Limb (tissue), 2 donors: ENCODE results near the gene RBPMS2.

Experiments used
- DNase-seq, 2 donors: peaks; one replicate each; pipeline ENCODE4 v3.0.0-alpha.2; 2016; ENCODE audit errors: extremely low spot score in 2 of 2

Gene RBPMS2

DNA sequence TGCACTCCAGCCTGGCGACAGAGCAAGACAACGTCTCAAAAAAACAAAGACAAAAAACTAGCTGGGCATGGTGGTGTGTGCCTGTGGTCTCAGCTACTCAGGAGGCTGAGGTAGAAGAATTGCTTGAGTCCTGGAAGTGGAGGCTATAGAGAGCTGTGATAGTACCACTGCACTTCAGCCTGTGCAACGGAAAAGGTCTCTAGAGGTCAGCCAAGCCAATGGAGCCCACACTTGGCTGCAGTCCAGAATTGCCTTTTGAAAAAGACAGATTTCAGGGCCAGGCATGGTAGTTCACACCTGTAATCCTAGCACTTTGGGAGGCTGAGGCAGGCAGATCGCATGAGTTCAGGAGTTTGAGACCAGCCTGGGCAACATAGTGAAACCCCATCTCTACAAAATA, 8.4 kb upstream of the RBPMS2 start:
- no peak for DNase-seq

DNA sequence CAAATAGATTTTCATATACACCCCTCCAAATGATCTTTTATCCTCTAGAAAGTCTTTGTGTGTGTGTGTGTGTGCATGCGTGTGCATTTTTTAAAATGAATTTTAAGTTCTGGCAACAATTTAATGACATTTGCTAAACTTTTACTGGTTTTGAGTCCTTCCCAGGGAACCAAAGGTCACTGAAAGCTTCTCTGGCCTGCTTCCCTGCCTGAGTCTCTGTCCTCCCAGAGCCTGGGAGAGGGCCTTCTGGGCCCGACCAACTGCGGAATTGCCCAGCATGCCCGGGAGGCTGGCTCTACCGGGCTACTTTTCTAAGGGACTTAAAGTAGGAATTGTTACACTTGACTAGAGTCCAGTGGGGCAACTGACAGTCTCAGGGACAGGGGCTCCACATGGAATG, 7.4 kb upstream of the RBPMS2 start:
- no peak for DNase-seq

DNA sequence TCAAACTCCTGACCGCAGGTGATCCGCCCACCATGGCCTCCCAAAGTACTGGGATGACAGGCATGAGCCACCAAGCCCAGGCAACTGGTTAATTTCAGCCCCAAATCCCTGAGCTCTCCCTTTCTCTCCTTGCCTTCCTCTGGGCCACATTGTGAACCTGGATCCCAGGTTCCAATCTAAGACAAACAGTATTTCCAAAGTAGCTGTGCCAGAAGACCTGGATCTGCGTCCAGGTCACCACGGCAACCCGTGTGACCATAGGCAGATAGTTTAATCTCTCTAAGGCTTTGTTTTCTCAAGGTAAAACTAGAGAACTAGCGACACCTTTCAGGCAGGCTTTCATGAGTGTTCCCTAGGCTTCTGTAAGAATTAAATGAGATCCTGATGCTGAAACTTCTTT, 5.9 kb upstream of the RBPMS2 start:
- DNase-seq = no peak

DNA sequence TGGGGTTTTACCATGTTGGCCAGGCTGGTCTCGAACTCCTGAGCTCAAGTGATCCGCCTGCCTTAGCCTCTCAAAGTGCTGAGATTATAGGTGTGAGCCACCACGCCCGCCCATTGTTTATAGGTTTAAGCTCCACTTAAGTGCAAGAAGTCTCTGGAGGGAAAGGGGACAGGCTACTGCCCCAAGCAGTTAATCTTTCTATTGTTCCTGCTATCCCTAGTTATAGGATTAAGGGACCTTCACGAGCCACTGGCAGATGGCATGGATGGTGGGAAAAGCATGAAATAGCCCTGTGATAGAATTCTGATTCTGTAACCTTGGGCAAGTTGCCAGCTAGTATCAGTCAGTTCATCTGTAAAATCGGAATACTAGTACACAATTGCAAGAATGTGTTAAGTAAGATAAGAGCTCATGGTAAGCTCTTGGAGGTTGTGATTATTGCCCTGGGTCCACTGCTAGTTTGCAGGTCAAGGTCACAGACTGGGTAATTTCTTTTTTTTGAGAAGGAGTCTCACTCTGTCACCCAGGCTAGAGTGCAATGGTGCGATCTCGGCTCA, 5.3 kb upstream of the RBPMS2 start:
- DNase-seq = no peak

DNA sequence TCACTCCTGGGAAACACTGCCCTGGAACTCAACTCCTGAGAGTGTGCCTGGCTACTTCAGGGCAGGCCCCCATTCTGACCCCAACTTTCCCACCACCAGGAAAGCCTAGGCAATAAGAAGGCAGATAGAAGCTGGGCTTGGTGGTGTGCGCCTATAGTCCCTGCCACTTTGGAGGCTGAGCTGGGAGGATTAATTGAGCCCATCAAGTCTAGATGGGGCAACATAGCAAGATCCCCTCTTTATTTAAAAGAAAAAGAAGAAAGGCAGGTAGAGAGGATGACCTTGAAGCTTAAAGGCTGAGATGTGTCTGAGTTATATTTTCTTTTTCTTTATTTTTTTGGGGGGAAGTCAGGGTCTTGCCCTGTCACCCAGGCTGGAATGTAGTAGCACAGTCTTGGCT, 4.2 kb upstream of the RBPMS2 start:
- DNase-seq = no peak

DNA sequence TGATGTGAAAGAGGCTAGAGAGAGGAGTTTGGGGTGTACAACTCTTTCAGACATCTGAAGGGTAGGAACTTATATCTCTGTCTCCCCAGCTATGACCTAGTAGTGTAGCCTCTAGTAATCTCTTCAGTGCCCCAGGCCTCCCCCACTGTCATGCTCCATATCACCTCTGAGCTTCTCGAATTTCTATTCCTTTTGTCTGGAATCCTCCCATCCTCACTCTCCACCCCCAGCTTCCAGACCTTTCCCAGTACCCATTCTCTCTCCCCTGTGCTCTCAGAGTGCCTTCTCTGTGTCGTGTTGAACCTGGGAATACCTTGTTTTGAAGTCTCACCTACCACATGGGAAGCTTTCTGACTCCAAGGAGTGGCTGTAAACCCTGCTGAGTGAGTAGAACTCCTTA, 3.6 kb upstream of the RBPMS2 start:
- no peak for DNase-seq

DNA sequence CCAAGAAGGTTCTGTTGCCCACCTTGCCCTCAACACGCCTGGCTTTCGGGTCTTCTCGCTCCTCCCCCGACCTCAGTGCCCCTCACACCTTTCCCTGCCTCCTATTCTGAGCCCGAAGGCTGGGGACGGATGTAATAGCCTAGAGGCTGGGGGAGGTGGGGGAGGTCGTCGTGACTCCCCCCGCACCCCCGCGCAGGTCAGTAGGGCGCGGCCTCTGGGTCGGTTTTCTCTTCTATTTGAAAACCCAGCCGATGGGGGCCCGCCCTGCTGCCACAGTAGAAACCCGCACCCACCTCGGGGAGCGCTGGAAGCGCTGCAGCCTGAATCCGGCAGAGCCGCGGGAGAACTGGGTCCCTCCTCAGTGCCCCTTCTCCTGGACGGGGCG, 1.0 kb upstream of the RBPMS2 start:
- DNase-seq = no peak

DNA sequence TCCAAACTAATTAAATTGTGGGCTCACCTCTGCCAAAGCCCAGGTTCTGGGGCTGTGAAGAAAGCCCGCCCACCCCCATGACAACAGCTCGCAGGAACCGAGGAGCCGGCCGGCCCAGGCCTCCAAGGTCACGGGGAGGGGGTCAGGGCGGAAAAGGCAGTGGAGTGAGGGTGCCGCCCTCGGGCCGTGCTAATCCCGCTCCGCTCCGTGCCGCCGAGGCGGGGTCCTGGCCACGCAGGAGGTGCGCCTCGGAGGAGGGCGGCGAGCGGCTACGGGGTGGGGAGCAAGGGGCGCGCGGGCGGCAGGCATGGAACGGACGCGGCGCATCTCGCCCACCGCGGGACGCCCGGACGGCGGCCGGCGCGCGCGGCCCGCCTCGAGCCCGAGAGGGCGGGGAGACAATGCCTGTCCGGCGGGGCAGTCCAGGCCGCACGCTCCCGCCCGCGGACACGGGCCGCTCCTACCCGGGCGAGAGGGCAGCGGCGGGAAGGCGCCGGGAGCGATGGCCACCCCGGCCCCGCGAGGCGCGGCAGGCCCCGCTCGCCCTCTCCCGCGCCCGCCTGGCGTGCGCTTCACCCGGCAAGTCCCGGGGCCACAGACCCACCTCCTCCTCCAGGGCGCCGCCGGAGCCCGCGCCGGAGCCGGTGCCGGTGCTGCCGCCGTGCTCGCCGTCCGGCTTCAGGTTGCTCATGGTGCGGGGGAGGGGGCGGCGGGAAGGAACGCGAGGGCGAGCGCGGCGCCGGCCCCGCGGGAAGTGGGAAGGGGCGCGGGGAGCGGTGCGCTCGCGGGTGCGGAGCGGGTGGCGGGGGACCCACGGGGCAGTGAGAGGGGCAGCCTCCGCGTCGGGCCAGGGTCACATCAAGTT, 528 bp downstream of the RBPMS2 start:
- DNase-seq = peak in 1 of 2 donors; percentile 61

DNA sequence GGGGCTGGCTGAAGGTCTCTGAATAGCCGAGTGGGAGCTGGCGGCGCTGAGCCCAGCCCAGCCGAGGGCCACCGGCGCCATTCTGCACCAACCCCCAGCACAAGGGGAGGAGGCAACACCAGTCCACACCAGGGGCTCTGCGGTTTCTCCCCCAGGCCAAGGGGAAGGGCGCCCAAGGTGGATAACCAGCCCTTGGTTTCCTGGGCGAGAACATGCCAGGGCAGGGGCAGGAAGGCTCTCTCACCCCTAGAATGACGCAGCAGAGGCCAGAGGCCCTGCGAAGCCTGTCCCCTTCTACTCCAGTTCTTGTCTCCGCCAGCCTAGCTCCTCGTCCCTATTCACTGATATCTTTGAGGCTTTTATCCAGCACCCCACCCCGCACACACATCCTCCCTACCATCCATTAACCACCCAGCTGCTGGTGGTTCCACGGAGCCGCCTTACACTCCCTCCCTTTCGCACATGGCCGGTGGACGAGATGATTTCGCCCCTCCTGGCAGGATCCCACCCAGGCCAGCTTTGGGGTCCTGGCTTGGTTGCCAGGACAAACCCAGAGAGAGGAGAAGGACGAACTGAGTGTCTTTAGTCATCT, 1.3 kb downstream of the RBPMS2 start:
- no peak for DNase-seq

DNA sequence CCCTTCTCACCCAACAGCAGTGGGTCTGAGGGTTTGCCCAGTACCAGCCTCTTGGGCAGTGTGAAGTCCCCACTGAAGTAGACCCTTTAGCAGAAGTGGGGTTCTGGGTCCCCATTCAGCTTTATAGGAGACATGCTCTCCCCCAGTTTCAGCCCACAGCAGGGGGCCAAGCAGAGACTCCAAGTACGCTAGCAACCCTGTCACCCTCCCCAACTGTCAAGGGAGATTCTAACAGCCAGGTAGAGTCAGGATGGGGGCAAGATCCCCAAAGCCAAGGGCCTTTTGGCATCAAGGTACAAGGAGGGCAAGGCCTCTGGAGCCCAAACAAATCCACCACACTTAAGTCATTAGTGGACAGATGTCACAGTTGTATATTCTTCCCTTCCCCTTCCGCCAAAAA, 1.8 kb downstream of the RBPMS2 start:
- no peak for DNase-seq

DNA sequence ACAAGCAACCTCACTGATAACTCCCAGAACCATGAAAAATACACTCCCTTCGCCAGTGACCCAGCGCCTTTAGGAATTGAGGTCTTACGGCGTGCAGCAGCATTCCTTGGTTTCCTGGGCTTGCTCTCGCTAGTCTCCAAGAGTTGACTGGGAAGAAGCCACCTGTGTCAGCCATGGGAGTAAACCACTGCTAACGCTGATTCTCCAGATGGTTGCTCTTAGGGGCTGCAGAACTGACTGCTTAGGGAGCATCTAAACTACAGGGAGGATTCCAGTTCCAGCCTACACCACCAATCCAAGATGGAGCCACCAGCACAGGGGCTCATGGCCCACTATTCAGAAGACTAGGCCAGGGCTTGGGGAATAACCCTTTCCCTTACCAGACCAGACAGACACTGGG, 2.4 kb downstream of the RBPMS2 start:
- DNase-seq = no peak

DNA sequence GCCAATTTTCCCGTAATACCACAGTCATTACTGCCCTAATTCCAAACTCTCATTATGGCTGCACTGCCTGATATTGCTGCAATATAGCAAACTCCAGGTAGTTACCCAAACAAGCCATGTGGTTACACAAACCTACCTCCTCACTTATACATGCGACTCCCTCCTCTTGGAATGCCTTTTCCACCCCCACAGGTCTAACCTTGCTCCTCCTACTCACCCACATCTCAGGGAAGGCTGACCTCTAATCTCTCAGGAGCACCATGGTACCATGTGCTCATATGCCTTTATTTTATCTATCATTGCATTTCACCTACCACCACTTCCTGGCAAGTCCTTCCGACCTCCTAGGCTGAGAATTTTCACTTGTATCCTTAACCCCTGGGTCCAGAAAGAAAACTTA, 2.9 kb downstream of the RBPMS2 start:
- DNase-seq = no peak

DNA sequence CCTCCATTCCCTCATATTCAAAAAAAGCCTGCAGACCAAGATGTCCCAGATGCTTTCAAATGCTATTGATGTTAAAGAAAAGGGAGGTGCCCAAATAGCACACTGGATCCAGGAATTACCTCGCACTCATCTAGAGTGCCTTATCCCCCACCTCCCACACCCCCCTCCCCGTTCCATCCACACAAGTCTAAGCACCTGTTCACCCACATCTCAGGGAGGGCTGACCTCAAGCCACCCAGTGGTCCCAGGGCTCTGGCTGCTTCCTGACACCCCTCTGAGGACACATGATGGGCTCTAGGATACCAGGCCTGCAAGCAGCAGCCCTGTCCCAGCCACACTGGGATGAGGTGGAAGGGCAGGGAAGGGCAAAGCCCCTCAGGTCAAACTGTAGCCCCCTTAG, 4.8 kb downstream of the RBPMS2 start:
- no peak for DNase-seq

DNA sequence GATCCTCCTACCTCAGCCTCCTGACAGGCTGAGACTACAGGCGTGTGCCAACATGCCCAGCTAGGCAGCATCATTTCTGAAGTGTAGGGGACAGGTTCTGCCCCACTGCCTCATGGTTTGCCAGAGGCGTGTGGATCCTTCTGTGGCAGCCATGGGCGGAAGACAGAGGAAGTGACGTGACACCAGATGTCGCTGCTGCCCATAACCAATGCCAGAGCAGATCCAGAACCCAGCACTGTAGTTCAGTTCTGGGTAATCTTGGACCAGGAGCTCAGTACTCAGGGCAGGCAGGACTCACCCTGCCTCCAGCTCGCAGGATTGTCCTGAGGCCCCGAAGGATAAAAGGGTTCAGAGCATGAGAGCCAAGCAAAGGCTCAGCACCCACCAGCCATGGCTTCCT, 8.2 kb downstream of the RBPMS2 start:
- DNase-seq = no peak

DNA sequence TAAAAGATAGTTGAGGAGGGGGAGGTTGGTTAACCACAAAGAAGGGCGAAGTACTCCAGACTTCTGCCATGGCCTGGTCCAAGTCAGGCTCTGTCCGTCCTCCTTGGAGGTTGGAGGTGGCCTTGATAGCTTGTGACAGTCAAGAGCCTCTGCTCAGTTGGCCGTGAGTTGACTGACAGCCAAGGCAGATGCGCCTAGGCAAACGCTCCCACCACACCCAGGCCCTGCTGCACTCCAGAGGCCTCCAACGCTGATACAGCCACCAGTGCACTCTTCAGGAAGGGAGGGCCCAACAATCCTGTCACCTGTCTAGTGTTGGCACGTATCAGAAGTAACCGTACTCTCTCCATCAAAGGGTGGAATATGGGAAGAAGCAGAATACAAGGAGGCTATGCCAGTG, 9.3 kb downstream of the RBPMS2 start:
- DNase-seq = no peak

DNA sequence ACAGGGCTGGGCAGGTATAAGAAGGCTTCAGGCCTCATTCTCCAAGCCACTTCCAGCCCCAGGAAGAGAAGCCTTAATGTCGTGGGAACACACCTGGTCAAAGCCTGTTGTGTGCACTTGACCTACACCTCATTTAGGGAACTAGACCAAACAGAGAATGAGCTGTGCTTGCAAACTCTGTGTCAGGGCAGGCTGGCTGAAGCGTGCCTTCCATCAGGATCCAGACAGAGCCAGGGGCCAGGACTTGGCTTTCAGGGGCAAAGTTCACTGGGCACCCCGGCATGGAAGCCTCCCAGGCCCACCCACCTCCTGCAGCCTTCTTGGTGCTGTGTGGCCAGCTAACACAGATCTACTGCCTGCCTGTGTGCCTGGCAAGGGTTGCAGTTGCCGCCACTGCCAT, 11.5 kb downstream of the RBPMS2 start:
- no peak for DNase-seq

DNA sequence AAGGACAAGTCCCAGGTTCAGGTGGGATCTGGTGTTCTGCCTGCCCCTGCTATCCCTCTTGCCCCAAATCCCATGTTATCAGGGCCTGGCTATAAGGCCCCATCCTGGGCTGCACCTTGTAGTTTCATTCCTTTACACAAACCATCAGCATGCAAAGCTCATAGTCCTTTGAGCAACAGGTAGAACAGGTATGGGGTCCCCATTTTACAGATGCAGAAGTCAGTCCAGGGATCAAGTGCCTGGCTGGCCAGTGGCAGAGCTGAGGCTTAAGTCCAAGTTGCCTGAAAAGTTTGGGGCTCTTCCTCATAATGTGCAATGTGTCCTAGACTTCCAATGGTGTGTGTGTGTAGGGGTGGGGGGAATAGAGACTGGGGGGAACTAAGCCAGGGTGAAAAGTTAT, 11.9 kb downstream of the RBPMS2 start:
- no peak for DNase-seq

DNA sequence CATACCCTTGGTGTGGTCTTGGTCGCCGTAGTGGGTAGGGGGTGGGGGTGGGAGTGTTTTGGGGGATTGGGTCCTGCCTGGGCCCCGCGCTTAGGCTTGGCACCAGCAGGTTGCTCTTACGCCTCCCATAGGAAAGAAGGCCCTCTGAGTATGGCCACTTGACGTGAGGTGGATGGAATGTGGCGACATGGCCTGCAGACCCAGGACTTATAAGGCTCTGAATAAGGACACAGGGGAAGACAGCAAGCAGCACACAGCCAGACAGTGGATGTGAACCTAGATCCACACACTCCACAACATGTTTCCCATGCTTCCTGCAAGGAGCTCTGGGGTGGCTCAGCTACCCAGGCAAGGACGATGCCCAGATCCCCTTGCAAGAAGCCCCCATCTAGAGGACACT, 12.4 kb downstream of the RBPMS2 start:
- no peak for DNase-seq

DNA sequence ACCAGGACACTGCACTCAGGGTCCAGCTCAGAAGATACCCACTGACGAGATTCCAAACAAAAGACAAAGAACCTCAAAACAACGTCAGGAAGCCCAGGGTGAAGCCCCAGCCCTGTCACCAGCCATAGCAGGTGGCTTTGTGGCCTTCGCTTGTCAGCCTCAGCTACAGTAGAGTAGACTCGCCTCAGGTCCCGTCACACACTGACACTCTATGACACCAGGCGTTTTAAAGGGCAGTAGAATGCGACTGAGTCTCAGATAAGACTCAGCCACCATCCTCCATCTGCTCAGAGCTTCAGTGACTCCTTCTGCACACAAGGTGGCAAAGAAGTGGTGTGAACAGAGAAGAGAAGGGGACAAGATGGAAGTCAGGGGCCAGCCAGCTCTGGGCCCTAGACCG, 12.8 kb downstream of the RBPMS2 start:
- no peak for DNase-seq

DNA sequence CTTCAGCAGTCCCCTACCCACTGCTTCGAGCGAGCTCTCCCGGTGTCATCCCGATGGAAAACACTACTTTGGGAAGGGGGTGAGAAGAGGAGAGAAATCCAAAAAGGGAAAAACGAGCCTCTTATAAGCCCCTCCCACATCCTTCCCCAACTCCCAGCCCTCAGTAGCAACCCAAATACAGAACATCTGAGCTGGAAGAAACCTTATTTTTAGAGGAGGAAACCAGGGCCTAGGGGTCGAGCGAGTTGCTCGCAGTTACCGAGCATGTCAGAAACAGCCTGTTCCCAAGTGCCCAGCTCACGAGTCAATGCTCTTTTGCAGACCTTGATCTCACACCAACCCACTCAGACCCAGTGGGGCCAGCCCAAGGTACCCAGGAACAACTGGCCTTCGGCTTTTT, 14.2 kb downstream of the RBPMS2 start:
- no peak for DNase-seq

DNA sequence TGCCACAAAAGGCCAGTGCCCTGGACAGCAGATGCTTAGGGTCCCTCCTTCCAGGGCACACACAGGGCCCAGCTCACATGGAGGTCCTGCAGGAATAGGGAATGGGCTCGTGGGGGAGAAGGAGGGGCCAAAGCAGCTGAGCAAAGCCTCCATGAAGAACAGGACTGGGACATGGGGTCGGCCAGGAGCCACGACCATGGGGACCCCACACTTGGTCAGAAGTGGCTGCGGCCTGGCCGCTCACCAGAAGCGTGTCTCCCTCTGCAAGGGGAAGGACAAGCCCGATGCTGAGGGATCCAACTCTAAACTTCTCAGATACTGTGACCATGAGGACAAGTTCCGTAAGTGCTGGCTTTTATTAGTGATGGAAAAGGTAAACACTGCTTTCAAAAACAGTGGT, 15.3 kb downstream of the RBPMS2 start:
- no peak for DNase-seq

DNA sequence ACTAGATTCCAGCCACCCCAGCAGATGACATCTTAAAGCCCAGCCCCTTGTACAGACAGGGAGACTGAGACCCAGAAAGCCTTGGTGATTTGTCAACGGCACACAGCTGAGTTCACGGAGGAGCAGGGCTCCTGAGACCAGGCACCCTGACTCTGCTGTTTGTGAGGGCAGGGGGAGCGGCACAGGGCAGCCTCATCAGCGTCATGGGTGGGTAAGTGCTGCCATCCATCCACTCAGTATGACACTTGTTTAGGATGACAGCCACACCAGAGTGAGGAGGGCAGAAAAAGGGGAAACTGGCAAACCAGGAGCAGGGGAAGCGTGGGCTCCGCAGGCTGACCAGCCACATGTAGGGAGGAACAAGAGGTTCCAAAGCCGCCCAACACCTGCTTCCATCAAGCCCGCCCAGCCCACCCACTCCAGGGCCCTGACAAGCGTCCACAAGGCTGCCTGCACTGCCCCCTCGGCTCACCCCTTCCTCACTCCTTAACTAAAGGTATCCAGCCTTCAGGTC, 19.9 kb downstream of the RBPMS2 start:
- DNase-seq = no peak
